SK-N-SH (cell line): ENCODE results near the gene CDPF1.

ENCODE experiments used
- CTCF ChIP-seq: fragments of 200-600 bp; sonication (generic); IDR thresholded peaks from 2 replicates; pipeline ENCODE4 v1.6.1; 2017; ENCODE audit warnings: antibody characterized with exemption, mild to moderate bottlenecking, moderate library complexity
- RFX5 ChIP-seq: IDR thresholded peaks from 2 replicates; pipeline ENCODE4 v1.6.1; 2012; ENCODE audit warnings: mild to moderate bottlenecking, improper control_type of control experiment, low read length

DNA sequence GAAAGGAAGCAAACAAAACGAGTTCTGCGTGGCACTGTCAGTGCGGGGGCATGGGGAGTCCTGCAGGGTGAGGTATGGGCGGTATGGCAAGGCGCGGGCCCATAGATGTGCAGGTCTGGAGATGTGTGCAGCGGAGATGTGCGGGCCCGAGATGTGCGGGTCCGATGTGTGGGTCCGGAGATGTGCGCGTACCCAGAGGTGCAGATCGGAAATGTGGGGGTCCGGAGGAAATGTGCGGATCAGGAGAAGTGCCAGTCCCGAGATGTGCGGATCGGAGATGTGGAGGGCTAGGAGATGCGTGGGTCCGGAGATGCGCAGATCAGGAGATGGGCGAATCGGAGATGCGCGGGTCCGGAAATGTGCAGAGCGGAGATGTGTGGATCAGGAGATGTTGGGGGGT is 35.9 kb downstream of the CDPF1 start:
- no peak for TF ChIP-seq CTCF
- no peak for TF ChIP-seq RFX5
